Measurements from ENCODE around the gene CEP250.
"Not testable (repeated sequence)": the region's sequence is repeated elsewhere in the genome, so short reads cannot be mapped to it uniquely, and the experiment has no call there.

Gene CEP250

GRCh38 chr20:35454881-35455609, at the start of gene CEP250:
TSS of gene CEP250 (plus strand) at chr20:35455598. CDS start at chr20:35462368, 6,770 bp downstream.
- peak; percentile 98 for DNase-seq (ENCODE audit: low read depth, low spot score)

- DNase-seq (ENCODE audit: low read depth, low spot score), result no peak
Measured at GRCh38 chr20:35405775-35406174, 49.6 kb upstream of the CEP250 start.

- no peak for DNase-seq (ENCODE audit: low read depth, low spot score)
Measured at GRCh38 chr20:35408270-35408669, 47.1 kb upstream of the CEP250 start.

- no peak for DNase-seq (ENCODE audit: low read depth, low spot score)
Measured at GRCh38 chr20:35409542-35409941, 45.9 kb upstream of the CEP250 start.

- DNase-seq (ENCODE audit: low read depth, low spot score), result no peak
Measured at GRCh38 chr20:35410613-35411012, 44.8 kb upstream of the CEP250 start.

- DNase-seq (ENCODE audit: low read depth, low spot score), result no peak
Measured at GRCh38 chr20:35421322-35421721, 34.1 kb upstream of the CEP250 start.

- DNase-seq (ENCODE audit: low read depth, low spot score), result peak; percentile 67
Measured at GRCh38 chr20:35431621-35432429, 23.6 kb upstream of the CEP250 start.

GRCh38 chr20:35432430-35432735, 23.0 kb upstream of the CEP250 start:
- DNase-seq (ENCODE audit: low read depth, low spot score), result no peak

GRCh38 chr20:35433337-35433736, 22.1 kb upstream of the CEP250 start:
- DNase-seq (ENCODE audit: low read depth, low spot score), result no peak

- DNase-seq (ENCODE audit: low read depth, low spot score), result no peak
Measured at GRCh38 chr20:35434085-35435005, 21.1 kb upstream of the CEP250 start.

- DNase-seq (ENCODE audit: low read depth, low spot score), result no peak
Measured at GRCh38 chr20:35436177-35436573, 19.2 kb upstream of the CEP250 start.

- no peak for DNase-seq (ENCODE audit: low read depth, low spot score)
Measured at GRCh38 chr20:35437599-35437998, 17.8 kb upstream of the CEP250 start.

- DNase-seq (ENCODE audit: low read depth, low spot score), result no peak
Measured at GRCh38 chr20:35443003-35443402, 12.4 kb upstream of the CEP250 start.

GRCh38 chr20:35444226-35444625, 11.2 kb upstream of the CEP250 start:
- no peak for DNase-seq (ENCODE audit: low read depth, low spot score)

GRCh38 chr20:35446356-35447078, 8.9 kb upstream of the CEP250 start:
- DNase-seq (ENCODE audit: low read depth, low spot score), result no peak

GRCh38 chr20:35447082-35447789, 8.2 kb upstream of the CEP250 start:
- peak; percentile 93 for DNase-seq (ENCODE audit: low read depth, low spot score)

GRCh38 chr20:35448788-35449373, 6.5 kb upstream of the CEP250 start:
- no peak for DNase-seq (ENCODE audit: low read depth, low spot score)

- DNase-seq (ENCODE audit: low read depth, low spot score), result not testable (repeated sequence)
Measured at GRCh38 chr20:35449855-35450254, 5.5 kb upstream of the CEP250 start.

- no peak for DNase-seq (ENCODE audit: low read depth, low spot score)
Measured at GRCh38 chr20:35451295-35451694, 4.1 kb upstream of the CEP250 start.

GRCh38 chr20:35453647-35454046, 1.8 kb upstream of the CEP250 start:
- DNase-seq (ENCODE audit: low read depth, low spot score), result no peak

Data from ELF-1 (cell line).